Liver (tissue), 9 donors: Measurements from ENCODE around the gene GTF2IRD1. TPM values are rescaled to one million over a fixed set of nuclear protein-coding genes. Genes with fewer than 3 reads are reported as not detected.
A peak's percentile ranks its signal among the peaks of the same experiment; 100 is the strongest.
"Not testable (repeated sequence)": the region's sequence is repeated elsewhere in the genome, so short reads cannot be mapped to it uniquely, and the experiment has no call there.

Experiments
- DNase-seq: peaks from one replicate; pipeline ENCODE4 v3.0.0-alpha.2; 2017; ENCODE audit warnings: low spot score
- H3K27ac ChIP-seq, 2 donors: one replicate each; pipeline ENCODE4 v1.7.0; 2013; ENCODE audit warnings: inconsistent platforms in 2 of 2, low read length in 2 of 2, control low read depth in 1 of 2, low read depth in 1 of 2, mild to moderate bottlenecking in 1 of 2
- H3K27me3 ChIP-seq, 4 donors: one replicate each; pipeline versions ENCODE4 v1.6.1 to v1.7.0; 2013; ENCODE audit warnings: low read length in 3 of 4, inconsistent platforms in 1 of 4, mild to moderate bottlenecking in 1 of 4, moderate library complexity in 1 of 4; ENCODE audit not compliant: control insufficient read depth in 4 of 4, insufficient read depth in 4 of 4
- H3K36me3 ChIP-seq, 4 donors: one replicate each; pipeline versions ENCODE4 v1.6.1 to v1.7.0; 2013; ENCODE audit warnings: low read length in 3 of 4, mild to moderate bottlenecking in 3 of 4, low read depth in 1 of 4, moderate library complexity in 1 of 4; ENCODE audit not compliant: control insufficient read depth in 4 of 4, insufficient read depth in 3 of 4
- H3K4me1 ChIP-seq, 4 donors: one replicate each; pipeline versions ENCODE4 v1.6.1 to v1.7.0; 2013; ENCODE audit warnings: low read length in 3 of 4, mild to moderate bottlenecking in 3 of 4, moderate library complexity in 1 of 4; ENCODE audit not compliant: control insufficient read depth in 4 of 4, insufficient read depth in 4 of 4
- H3K4me3 ChIP-seq, 3 donors: one replicate each; pipeline versions ENCODE4 v1.6.1 to v1.7.0; 2013; ENCODE audit warnings: low read length in 3 of 3, control low read depth in 1 of 3, low read depth in 1 of 3, mild to moderate bottlenecking in 1 of 3
- H3K9ac ChIP-seq, 2 donors: one replicate each; pipeline ENCODE4 v1.7.0; 2013; ENCODE audit warnings: low read length in 2 of 2, mild to moderate bottlenecking in 2 of 2, moderate library complexity in 2 of 2, control low read depth in 1 of 2, low read depth in 1 of 2
- H3K9me3 ChIP-seq, 4 donors: one replicate each; pipeline versions ENCODE4 v1.6.1 to v1.7.0; 2013; ENCODE audit warnings: low read length in 3 of 4; ENCODE audit not compliant: control insufficient read depth in 4 of 4
- ATF3 ChIP-seq: IDR thresholded peaks from 2 replicates; pipeline ENCODE4 v1.6.1; 2016; ENCODE audit warnings: antibody characterized with exemption
- CTCF ChIP-seq: fragments of 150-350 bp; IDR thresholded peaks from 2 replicates; pipeline ENCODE4 v1.5.1; 2017; ENCODE audit warnings: improper control_type of control experiment, low read depth, low read length; ENCODE audit not compliant: missing input control
- FOXA1 ChIP-seq: IDR thresholded peaks from 2 replicates; pipeline ENCODE4 v1.6.1; 2016; ENCODE audit warnings: antibody characterized with exemption
- FOXA2 ChIP-seq: IDR thresholded peaks from 2 replicates; pipeline ENCODE4 v1.6.1; 2016; ENCODE audit warnings: antibody characterized with exemption
- HNF4A ChIP-seq, 2 donors: conservative IDR thresholded peaks; 2 replicates each; pipeline ENCODE4 v1.6.1; 2016; ENCODE audit warnings: antibody characterized with exemption in 2 of 2, mild to moderate bottlenecking in 2 of 2
- HNF4G ChIP-seq: IDR thresholded peaks from 2 replicates; pipeline ENCODE4 v1.6.1; 2016; ENCODE audit warnings: antibody characterized with exemption
- MAX ChIP-seq: IDR thresholded peaks from 2 replicates; pipeline ENCODE4 v1.6.1; 2016; ENCODE audit warnings: antibody characterized with exemption
- NR2F2 ChIP-seq: IDR thresholded peaks from 2 replicates; pipeline ENCODE4 v1.6.1; 2016; ENCODE audit warnings: antibody characterized with exemption
- RAD21 ChIP-seq, 2 donors: IDR thresholded peaks; 2 replicates each; pipeline ENCODE4 v1.6.1; 2016; ENCODE audit warnings: antibody characterized with exemption in 2 of 2, mild to moderate bottlenecking in 2 of 2
- RXRA ChIP-seq, 2 donors: IDR thresholded peaks; 2 replicates each; pipeline ENCODE4 v1.6.1; 2017 to 2018; ENCODE audit warnings: antibody characterized with exemption in 2 of 2, mild to moderate bottlenecking in 1 of 2
- SP1 ChIP-seq: IDR thresholded peaks from 2 replicates; pipeline ENCODE4 v1.6.1; 2018; ENCODE audit warnings: antibody characterized with exemption, mild to moderate bottlenecking
- TAF1 ChIP-seq: conservative IDR thresholded peaks from 2 replicates; pipeline ENCODE4 v1.6.1; 2016; ENCODE audit warnings: antibody characterized with exemption, mild to moderate bottlenecking
- YY1 ChIP-seq: IDR thresholded peaks from 2 replicates; pipeline ENCODE4 v1.6.1; 2016; ENCODE audit warnings: antibody characterized with exemption, mild to moderate bottlenecking
- ZBTB33 ChIP-seq: IDR thresholded peaks from 2 replicates; pipeline ENCODE4 v1.6.1; 2016; ENCODE audit warnings: antibody characterized with exemption
- WGBS: extraction: QIAGEN DNeasy Blood & Tissue Kit; methylation state at CpG from one replicate; pipeline ENCODE4 v1.1.7; 2013; 5-methylcytosine and 5-hydroxymethylcytosine counted together
- polyA plus RNA-seq, 2 donors: library from polyadenylated mRNA; stranded (reverse) in 1 of 2; unstranded in 1 of 2; fragments of 200-250 nt in 1 of 2; fragments of >200 nt in 1 of 2; fragmentation: Nextera tagmentation in 1 of 2; extraction: Ambion mirVana in 1 of 2; gene quantifications; one replicate each; pipeline versions ENCODE4 v1.2.1 to v1.2.3, GENCODE V29; 2013 to 2015
- total RNA-seq, 2 donors: library from RNA; depleted of rRNA; stranded (reverse); fragments of >200 nt; gene quantifications; one replicate each; pipeline ENCODE4 v1.2.3, GENCODE V29; 2014
- donor health status: healthy.
- donor health status: healthy.
- donor health status: healthy.
- donor health status: healthy.
- donor health status: healthy.

GTF2IRD1 gene
- total and polyA plus RNA-seq, 4 donors = 2.0 to 7.4 (median 3.3) TPM

GRCh38 chr7:74483402-74484336 is 30.0 kb downstream of the GTF2IRD1 start:
- H3K36me3 ChIP-seq = no peaks in the 10 kb centered on the region

GRCh38 chr7:74485611-74486010 is 31.9 kb downstream of the GTF2IRD1 start:
- Histone ChIP-seq H3K4me1 (peaks cover 5 to 23% (median 19%) of the 10 kb centered on the region in 4 donors), H3K9me3 (no peaks in the 10 kb centered on the region), H3K4me3 (no peak overlapping the region), H3K27ac (no peak overlapping the region), H3K36me3 (no peaks in the 10 kb centered on the region), H3K27me3 (no peaks in the 10 kb centered on the region), H3K9ac (no peak overlapping the region)
- DNase-seq = no peak
- TF ChIP-seq ZBTB33 = no peak
- no peak for TF ChIP-seq NR2F2
- TF ChIP-seq SP1 = no peak
- TF ChIP-seq CTCF = no peak
- WGBS = 88% methylated on average over 7 of the region's 7 CpGs

More at GRCh38 chr7:74483402-74484336, 30.0 kb downstream of the GTF2IRD1 start:
- Histone ChIP-seq H3K4me3 (no peak overlapping the region), H3K27ac (peak overlapping the region in 1 of 2 donors; percentile 0), H3K27me3 (no peaks in the 10 kb centered on the region), H3K9ac (no peak overlapping the region), H3K9me3 (no peaks in the 10 kb centered on the region), H3K4me1 (peaks cover 14 to 31% (median 26%) of the 10 kb centered on the region in 4 donors)
- TF ChIP-seq FOXA2 (no peak), RAD21 (IDR thresholded peaks at IDR 0.05) (peak in 1 of 2 donors; percentile 29), ZBTB33 (no peak), HNF4G (no peak), RXRA (IDR thresholded peaks at IDR 0.05) (peak; percentile 14 to 53), NR2F2 (no peak), ATF3 (no peak), FOXA1 (no peak), YY1 (peak; percentile 15), TAF1 (no peak), HNF4A (conservative IDR thresholded peaks at IDR 0.05) (peak; percentile 15 to 59), SP1 (peak; percentile 62), MAX (peak; percentile 46)
- WGBS = 59% methylated on average over 11 of the region's 11 CpGs
- no peak for DNase-seq

- DNase-seq, H3K4me3 ChIP-seq, H3K27me3 ChIP-seq, H3K4me1 ChIP-seq, H3K9ac ChIP-seq, H3K36me3 ChIP-seq, H3K27ac ChIP-seq, H3K9me3 ChIP-seq: not testable (repeated sequence)
- WGBS = 94% methylated on average over 8 of the region's 8 CpGs
These were observed 34.9 kb downstream of the GTF2IRD1 start for GRCh38 chr7:74488518-74489030.
